Endothelial cell (in vitro differentiated cells): Measurements from ENCODE around the gene SSRP1. TPM values are rescaled to one million over a fixed set of nuclear protein-coding genes. Genes with fewer than 3 reads are reported as not detected.

Experiments
- DNase-seq: peaks from one replicate; pipeline ENCODE4 v3.0.0; 2021; ENCODE audit warnings: low spot score
- H3K27ac Mint-ChIP-seq: one replicate; pipeline ENCODE4 v1.8.0; 2021; ENCODE audit warnings: mixed read lengths, inconsistent platforms; ENCODE audit not compliant: unreplicated experiment
- H3K27me3 Mint-ChIP-seq: one replicate; pipeline ENCODE4 v1.8.0; 2021; ENCODE audit warnings: mild to moderate bottlenecking, moderate library complexity, mixed read lengths, inconsistent platforms; ENCODE audit not compliant: unreplicated experiment
- H3K36me3 Mint-ChIP-seq: one replicate; pipeline ENCODE4 v1.8.0; 2021; ENCODE audit warnings: mild to moderate bottlenecking, low read depth, mixed read lengths, inconsistent platforms; ENCODE audit not compliant: unreplicated experiment
- H3K4me1 Mint-ChIP-seq: one replicate; pipeline ENCODE4 v1.8.0; 2021; ENCODE audit warnings: mild to moderate bottlenecking, mixed read lengths, inconsistent platforms; ENCODE audit not compliant: unreplicated experiment
- H3K4me3 Mint-ChIP-seq: one replicate; pipeline ENCODE4 v1.8.0; 2021; ENCODE audit warnings: mild to moderate bottlenecking, mixed read lengths, inconsistent platforms; ENCODE audit not compliant: unreplicated experiment
- H3K9me3 Mint-ChIP-seq: one replicate; pipeline ENCODE4 v1.8.0; 2021; ENCODE audit warnings: mixed read lengths, inconsistent platforms; ENCODE audit not compliant: unreplicated experiment
- CTCF ChIP-seq: fragments of 200-600 bp; sonication (generic); IDR thresholded peaks from one replicate; pipeline ENCODE4 v1.5.0; 2021; ENCODE audit warnings: antibody characterized with exemption; ENCODE audit not compliant: unreplicated experiment
- long read RNA-seq: library from polyadenylated mRNA; unstranded; transcript quantifications from one replicate; pipeline ENCODE4 v2.0.0, GENCODE V29; 2020; ENCODE audit not compliant: unreplicated experiment
- total RNA-seq: library from RNA; stranded (reverse); fragmentation: NEBNext Ultra II Directional; extraction: Animal tissue kit (Norgen Biotek cat#: 25700); gene quantifications from one replicate; pipeline ENCODE4 v1.2.1, GENCODE V29; 2021; ENCODE audit not compliant: unreplicated experiment

SSRP1 gene
- 134 TPM for total RNA-seq
- long read RNA-seq, partial matches to known transcripts = 11 of 16 reads
- long read RNA-seq, other reads (novel, unspliced or antisense) = 1 of 16 reads

DNA sequence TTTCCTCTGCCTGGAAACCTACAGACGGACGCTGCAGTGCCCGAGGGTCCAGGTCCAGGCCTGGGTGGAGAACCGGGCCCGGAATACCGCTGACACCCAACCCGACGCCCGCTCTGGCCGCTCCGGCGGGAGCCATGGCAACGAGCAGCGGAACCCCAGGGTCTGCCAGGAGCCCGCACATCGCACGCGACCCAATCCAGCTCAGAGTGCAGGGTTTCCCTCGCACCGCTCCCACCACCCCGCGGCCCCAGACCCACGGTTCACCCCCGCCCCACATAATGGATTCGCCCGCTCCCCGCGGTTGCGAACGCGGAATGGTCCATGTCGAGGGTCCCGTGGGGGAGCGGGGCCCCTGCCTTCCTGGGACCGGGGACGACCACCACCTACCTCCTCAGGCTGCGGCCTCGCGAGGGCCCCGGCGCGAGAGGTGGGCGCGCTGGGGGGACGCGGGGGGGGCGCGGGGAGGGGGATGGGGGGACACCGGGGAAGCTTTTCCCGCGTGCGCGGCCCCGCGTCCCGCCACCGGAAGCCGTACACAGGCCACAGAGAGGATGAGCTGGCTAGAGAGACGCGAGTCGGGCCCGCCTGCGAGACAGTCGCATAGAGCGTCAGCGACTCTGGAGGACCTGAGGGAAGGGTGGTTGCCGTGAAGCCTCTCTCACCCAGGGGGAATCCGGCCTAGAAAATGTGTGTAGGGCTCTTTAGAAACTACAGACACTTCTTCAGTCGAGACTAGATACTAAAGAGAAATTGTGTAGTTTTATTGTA is at the start of gene SSRP1:
Gene SSRP1 (minus strand): TSS at position 550 of the 768 bp plus-strand sequence. CDS start 771 bp downstream, outside the sequence.
- Mint-ChIP-seq H3K27ac (peak within 1 kb of the TSS; percentile 95), H3K27me3 (peaks cover 20% of the 10 kb centered on the region), H3K36me3 (peaks cover 31% of the 10 kb centered on the region), H3K4me1 (peaks cover 44% of the 10 kb centered on the region), H3K9me3 (no peaks in the 10 kb centered on the region), H3K4me3 (peak within 1 kb of the TSS; percentile 94)
- DNase-seq = peak; percentile 69
- TF ChIP-seq CTCF = no peak

DNA sequence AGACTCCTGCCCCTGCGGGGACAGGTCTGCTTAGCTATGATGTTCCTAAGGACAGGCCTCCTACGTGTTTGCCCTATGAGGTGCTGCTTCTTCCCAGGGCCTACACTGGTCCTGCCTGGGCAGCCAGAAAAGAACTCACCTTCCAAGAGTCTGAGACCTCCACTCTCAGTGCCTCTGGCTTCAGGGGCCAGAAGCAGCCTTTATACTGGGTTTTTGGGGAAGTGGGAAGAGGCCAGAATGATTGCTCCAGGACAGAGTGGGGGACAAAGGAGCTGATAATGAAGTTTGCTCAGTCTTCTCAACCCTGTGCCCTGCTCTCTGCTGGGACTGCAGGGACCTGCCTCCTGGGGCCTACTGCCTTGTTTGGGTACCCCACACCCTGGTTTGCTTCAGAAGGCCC is 45.3 kb upstream of the SSRP1 start, which contains the start of gene PRG3:
Gene PRG3 (minus strand): TSS at position 176 of the 400 bp plus-strand sequence. CDS start 442 bp downstream, outside the sequence.
- Mint-ChIP-seq H3K27me3 (peaks cover 13% of the 10 kb centered on the region), H3K9me3 (no peaks in the 10 kb centered on the region), H3K4me1 (no peaks in the 10 kb centered on the region), H3K27ac (no peak within 1 kb of the TSS), H3K36me3 (no peaks in the 10 kb centered on the region), H3K4me3 (no peak within 1 kb of the TSS)
- TF ChIP-seq CTCF = no peak
- no peak for DNase-seq

DNA sequence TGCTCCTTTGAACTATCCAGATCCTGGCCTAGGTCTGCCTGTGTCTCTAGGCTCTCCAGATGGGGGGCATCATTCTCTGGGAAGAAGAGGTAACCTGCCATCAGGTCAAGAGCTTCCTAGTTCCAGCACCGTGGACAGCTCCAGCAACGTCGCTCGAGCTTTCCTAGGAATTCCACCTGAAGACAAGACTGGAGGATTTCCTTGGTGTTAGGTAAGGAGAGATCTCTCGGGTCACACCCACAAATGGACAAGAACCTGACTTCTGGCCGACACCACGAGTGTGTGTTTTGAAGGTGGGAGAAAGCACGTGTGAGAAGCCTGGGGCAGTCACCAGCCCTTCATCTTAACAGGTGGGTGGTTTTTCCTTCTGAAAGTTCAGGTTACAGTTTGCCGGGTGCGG is 44.0 kb upstream of the SSRP1 start:
- Mint-ChIP-seq H3K4me3 (no peak overlapping the region), H3K27me3 (peaks cover 13% of the 10 kb centered on the region)

DNA sequence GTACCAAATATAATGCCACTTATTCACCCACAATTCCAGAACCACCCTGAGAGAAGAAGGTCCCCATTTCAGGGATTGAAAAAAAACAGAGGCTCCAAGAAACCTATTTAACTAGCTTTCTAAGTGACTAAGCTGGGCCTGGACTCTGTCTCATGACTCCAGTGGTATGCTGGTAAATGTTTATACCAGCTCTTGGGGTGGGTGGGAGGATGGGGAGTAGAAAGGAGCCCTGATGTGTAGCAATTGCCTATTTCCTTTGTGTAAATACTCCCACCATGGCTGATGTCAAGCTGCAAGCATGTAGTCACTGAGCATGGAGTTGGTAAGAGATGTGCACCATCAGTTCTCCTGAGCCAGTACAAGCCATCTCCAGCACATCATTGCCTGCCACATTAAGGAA is 42.5 kb upstream of the SSRP1 start:
- no peak for DNase-seq
- Mint-ChIP-seq H3K9me3 (no peaks in the 10 kb centered on the region), H3K27me3 (peaks cover 13% of the 10 kb centered on the region), H3K4me1 (no peaks in the 10 kb centered on the region), H3K4me3 (no peak overlapping the region), H3K27ac (no peak overlapping the region), H3K36me3 (no peaks in the 10 kb centered on the region)
- TF ChIP-seq CTCF = no peak

More for the DNA sequence above, 44.0 kb upstream of the SSRP1 start:
- Mint-ChIP-seq H3K9me3 (no peaks in the 10 kb centered on the region), H3K27ac (no peak overlapping the region), H3K36me3 (no peaks in the 10 kb centered on the region), H3K4me1 (no peaks in the 10 kb centered on the region)
- DNase-seq = peak; percentile 53
- TF ChIP-seq CTCF = no peak

GRCh38 chr11:57377107-57377506 is 41.4 kb upstream of the SSRP1 start:
- H3K4me3 Mint-ChIP-seq = no peak overlapping the region
- H3K9me3 Mint-ChIP-seq = no peaks in the 10 kb centered on the region
- no peak for DNase-seq
- no peaks in the 10 kb centered on the region for H3K4me1 Mint-ChIP-seq
- no peak overlapping the region for H3K27ac Mint-ChIP-seq
- H3K36me3 Mint-ChIP-seq = no peaks in the 10 kb centered on the region
- peaks cover 13% of the 10 kb centered on the region for H3K27me3 Mint-ChIP-seq
- no peak for TF ChIP-seq CTCF
